Breast epithelium (tissue), 3 donors: ENCODE data around the gene TSNAXIP1.

Experiments used
- CTCF ChIP-seq, 3 donors: fragments of 450-650 bp; IDR thresholded peaks; one replicate each; pipeline ENCODE4 v1.5.1; 2016 to 2017; ENCODE audit warnings: antibody characterized with exemption in 3 of 3, mild to moderate bottlenecking in 3 of 3, moderate library complexity in 3 of 3
- POLR2A ChIP-seq: fragments of 450-650 bp; IDR thresholded peaks from one replicate; pipeline ENCODE4 v1.6.1; 2016; ENCODE audit warnings: antibody characterized with exemption, mild to moderate bottlenecking, moderate library complexity

- TF ChIP-seq CTCF (IDR thresholded peaks at IDR 0.05) (no peak), POLR2A (no peak)
Measured at GRCh38 chr16:67773569-67774456, 32.9 kb upstream of the TSNAXIP1 start.
